Stimulated activated CD8-positive, alpha-beta memory T cell treated with anti-CD3 and anti-CD28 coated beads, Interleukin-7, amount 100 ng/mL, for 1 hour (primary cell): Measurements from ENCODE around the gene SCOC.
"Not testable (repeated sequence)": the region's sequence is repeated elsewhere in the genome, so short reads cannot be mapped to it uniquely, and the experiment has no call there.

Experiments used
- DNase-seq, 2 donors: peaks; one replicate each; pipeline ENCODE4 v3.0.0-alpha.2; 2020; ENCODE audit warnings: low read depth in 2 of 2

SCOC gene

GRCh38 chr4:140361099-140361498 is 12.3 kb upstream of the SCOC start:
- no peak for DNase-seq

DNA sequence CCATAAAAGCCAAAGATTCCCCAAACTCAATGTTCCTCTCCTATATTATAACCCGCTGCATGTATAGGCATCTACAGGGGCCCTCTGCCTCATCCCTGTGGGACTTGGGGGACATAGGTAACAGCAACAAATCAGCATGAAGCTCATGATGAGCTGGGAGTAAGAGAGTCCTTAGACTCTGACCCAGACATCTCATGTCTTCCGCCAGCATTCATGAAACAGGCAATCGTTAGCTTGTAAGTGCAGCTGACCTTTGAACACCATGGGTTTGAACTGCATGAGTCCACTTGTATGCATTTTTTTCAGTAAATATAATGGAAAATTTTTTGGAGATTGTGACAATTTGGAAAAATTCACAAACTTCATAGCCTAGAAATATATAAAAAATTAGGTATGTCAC is 10.4 kb upstream of the SCOC start:
- DNase-seq, result no peak

GRCh38 chr4:140363558-140363957 is 9.9 kb upstream of the SCOC start:
- no peak for DNase-seq

DNA sequence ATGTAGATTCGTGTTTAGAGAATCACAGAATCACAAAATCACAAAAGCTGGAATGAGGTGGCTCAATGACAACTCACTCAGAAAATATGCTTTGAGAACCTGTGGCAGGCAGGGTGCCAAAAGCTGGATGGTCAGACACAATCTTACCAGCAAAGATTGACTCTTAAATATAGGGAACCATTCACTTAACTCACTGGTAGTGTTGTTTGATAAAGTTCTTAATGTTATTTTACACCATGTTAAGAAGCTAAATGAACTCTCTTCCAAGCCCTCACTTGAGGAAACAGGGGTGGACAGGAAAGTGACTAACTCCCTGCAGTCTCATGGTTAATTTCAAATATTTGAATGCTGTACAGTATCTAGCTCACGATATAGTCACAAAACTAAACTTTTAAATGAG is 5.7 kb upstream of the SCOC start:
- no peak for DNase-seq

DNA sequence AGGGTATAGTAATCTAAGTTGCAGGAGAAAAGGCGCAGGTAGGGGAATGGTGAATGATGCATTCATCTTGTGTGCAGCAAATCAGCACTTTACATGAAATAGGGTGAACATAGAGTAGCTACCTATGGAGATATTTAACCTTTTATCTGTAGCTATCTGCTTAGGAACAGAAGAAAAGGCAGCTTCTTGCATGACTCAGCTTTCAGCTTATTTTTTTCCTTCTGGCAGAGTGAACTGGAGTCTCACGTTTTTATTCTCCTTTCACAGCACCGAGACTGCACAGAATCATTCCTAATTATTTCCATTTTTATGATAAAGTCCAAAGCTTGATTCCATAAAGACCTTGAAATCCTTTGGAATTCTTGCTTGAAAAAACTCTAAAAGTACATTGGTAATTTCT is 4.8 kb upstream of the SCOC start:
- no peak for DNase-seq

DNA sequence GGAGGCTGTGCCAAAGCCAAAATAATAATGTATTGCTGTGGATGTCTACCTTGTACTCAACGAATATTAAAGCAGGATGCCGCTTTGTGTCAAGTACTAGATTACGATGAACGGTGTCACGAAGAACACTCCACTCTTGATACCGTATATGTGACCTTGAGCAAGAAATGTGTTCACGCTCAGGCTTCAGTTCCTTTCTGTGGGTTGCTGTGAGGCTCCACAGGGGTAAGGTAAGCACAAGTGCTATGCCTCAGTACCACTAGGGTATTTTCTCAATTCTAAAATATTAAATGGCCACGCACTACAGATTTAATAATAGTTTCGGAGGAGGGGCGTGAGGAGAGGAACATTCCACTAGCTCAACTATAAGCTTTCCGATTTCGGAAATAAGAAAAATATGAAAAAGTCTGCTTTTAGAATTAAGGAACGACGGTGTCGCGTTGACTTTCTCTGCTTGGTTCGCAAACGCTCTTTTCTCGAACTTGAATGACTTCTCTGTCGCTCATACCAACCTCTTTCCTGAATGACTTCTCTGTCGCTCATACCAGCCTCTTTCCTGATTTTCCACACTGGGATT is 607 bp upstream of the SCOC start:
- no peak for DNase-seq

- DNase-seq, result no peak
Measured at GRCh38 chr4:140374130-140374477, 658 bp downstream of the SCOC start.

- DNase-seq, result no peak
Measured at GRCh38 chr4:140382732-140383131, 9.3 kb downstream of the SCOC start.

- DNase-seq, result no peak
Measured at GRCh38 chr4:140388015-140388414, 14.6 kb downstream of the SCOC start.

- DNase-seq, result no peak
Measured at GRCh38 chr4:140395668-140396067, 22.2 kb downstream of the SCOC start.

DNA sequence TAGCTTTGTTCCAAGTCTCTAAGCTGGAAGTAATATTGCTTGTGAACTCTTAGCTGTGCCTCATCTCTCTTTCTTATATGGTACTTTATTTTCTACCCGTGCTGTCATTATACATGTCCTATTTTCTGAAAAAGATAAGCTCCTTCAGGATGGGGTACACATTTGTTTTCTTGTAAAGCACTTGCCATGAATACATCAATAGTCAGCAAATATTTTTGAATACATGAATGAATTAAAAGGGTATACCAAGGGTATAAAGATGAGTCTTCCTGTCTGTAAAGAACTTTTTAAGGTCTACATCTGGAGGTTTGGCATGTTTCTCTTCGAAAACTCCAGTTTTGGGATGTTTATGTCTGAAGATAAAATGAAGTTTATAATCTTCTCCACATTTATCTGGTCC is 26.7 kb downstream of the SCOC start:
- no peak for DNase-seq

GRCh38 chr4:140406292-140406691 is 32.8 kb downstream of the SCOC start:
- no peak for DNase-seq

- no peak for DNase-seq
Measured at GRCh38 chr4:140408974-140409373, 35.5 kb downstream of the SCOC start.

DNA sequence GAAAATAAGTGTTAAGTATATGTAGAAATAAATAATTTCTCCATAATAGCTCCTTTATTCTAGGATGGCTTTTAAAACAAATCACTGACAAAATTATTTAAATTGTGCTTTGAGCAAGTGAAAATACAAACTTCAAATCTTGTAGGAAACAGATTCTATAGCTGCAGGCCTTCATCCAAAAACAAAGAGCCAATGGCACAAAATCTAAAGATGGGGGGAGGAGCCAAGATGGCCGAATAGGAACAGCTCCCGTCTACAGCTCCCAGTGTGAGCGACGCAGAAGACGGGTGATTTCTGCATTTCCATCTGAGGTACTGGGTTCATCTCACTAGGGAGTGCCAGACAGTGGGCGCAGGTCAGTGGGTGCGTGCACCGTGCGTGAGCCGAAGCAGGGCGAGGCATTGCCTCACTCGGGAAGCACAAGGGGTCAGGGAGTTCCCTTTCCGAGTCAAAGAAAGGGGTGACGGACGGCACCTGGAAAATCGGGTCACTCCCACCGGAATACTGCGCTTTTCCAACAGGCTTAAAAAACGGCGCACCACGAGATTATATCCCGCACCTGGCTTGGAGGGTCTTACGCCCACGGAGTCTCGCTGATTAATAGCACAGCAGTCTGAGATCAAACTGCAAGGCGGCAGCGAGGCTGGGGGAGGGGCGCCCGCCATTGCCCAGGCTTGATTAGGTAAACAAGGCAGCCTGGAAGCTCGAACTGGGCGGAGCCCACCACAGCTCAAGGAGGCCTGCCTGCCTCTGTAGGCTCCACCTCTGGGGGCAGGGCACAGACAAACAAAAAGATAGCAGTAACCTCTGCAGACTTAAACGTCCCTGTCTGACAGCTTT is 39.9 kb downstream of the SCOC start:
- not testable (repeated sequence) for DNase-seq

GRCh38 chr4:140423106-140423505 is 49.7 kb downstream of the SCOC start:
- no peak for DNase-seq

- DNase-seq, result no peak
Measured at GRCh38 chr4:140426610-140427105, 53.2 kb downstream of the SCOC start.

- DNase-seq, result no peak
Measured at GRCh38 chr4:140427106-140427918, 53.9 kb downstream of the SCOC start, which contains the start of gene CLGN. CLGN (minus strand) TSS chr4:140427648; CDS start chr4:140413078, 14,570 bp downstream.

DNA sequence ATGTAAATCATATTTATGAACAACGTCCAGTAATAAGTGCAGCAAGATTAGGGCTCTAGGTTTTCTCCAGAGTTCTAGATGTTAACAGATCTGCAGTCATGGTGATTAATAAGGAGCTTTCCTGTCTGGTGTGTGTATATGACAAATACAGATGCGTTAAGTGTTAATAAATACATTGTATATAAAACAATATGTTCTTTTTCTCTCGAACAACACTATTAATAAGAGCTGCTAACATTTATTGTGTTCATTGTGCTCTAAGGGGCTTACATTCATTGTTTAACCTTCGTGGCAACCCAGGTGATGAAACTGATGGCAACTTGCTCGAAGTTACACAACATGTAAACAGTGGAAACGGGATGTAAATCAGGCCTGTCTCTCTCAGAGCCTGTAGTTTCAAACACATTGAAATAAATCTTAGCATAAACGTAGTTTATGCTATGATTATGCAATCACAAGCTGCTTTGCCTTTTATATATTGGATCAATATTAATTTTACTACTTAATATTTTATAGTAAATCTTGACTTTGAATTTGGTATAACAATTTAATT is 54.5 kb downstream of the SCOC start:
- DNase-seq, result no peak
